ENCODE data around the gene TSPOAP1.

DNA sequence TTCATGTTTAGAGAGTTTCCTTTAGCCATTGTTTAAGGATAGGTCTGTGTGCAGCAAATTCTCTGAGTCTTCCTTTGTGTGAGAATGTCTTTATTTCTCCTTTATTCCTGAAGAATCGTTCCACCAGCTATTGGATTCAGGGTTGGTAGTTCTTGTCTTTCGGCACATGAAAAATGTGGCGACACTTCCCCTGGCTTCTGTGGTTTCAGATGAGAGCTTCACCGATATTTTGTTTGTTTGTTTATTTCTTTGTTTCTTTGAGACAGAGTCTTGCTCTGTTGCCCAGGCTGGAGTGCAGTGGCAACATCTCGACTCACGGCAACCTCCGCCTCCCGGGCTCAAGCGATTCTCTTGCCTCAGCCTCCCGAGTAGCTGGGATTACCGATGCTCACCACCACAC lies 66.4 kb downstream of the TSPOAP1 start:
- TF ChIP-seq, protein P1, sequence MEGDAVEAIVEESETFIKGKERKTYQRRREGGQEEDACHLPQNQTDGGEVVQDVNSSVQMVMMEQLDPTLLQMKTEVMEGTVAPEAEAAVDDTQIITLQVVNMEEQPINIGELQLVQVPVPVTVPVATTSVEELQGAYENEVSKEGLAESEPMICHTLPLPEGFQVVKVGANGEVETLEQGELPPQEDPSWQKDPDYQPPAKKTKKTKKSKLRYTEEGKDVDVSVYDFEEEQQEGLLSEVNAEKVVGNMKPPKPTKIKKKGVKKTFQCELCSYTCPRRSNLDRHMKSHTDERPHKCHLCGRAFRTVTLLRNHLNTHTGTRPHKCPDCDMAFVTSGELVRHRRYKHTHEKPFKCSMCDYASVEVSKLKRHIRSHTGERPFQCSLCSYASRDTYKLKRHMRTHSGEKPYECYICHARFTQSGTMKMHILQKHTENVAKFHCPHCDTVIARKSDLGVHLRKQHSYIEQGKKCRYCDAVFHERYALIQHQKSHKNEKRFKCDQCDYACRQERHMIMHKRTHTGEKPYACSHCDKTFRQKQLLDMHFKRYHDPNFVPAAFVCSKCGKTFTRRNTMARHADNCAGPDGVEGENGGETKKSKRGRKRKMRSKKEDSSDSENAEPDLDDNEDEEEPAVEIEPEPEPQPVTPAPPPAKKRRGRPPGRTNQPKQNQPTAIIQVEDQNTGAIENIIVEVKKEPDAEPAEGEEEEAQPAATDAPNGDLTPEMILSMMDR (IDR thresholded peaks at IDR 0.05 in 2 of 3, conservative IDR thresholded peaks at IDR 0.05 in 1 of 3; ENCODE audit: control insufficient read depth in 2 of 3, extremely low read depth in 1 of 3, insufficient read depth in 1 of 3, low read depth in 3 of 3, low read length in 3 of 3): no peak
- TF ChIP-seq YY1 (IDR thresholded peaks at IDR 0.05; ENCODE audit: low read depth, low read length) (no peak), SMARCA5 (IDR thresholded peaks at IDR 0.05) (no peak), POLR2AphosphoS2 (IDR thresholded peaks at IDR 0.05; ENCODE audit: low read depth, low read length) (no peak), NFIC (IDR thresholded peaks at IDR 0.05; ENCODE audit: low read depth, low read length) (no peak), POLR2AphosphoS5 (IDR thresholded peaks at IDR 0.05; ENCODE audit: low read length) (no peak), JUND (IDR thresholded peaks at IDR 0.05; ENCODE audit: low read depth, low read length) (no peak), POLR2A (IDR thresholded peaks at IDR 0.05; ENCODE audit: low read depth, low read length) (no peak), SKIL (IDR thresholded peaks at IDR 0.05; ENCODE audit: low read depth, poor library complexity, severe bottlenecking) (no peak), MTA3 (IDR thresholded peaks at IDR 0.05; ENCODE audit: borderline replicate concordance, low read length) (no peak), TARDBP (IDR thresholded peaks at IDR 0.05; ENCODE audit: borderline replicate concordance) (no peak), CREM (IDR thresholded peaks at IDR 0.05; ENCODE audit: low read depth) (no peak), CBX3 (IDR thresholded peaks at IDR 0.05; ENCODE audit: borderline replicate concordance, low read depth) (no peak)

Measured in GM12878 (cell line).